K562 (cell line): ENCODE results near the gene CEP68. TPM values are rescaled to one million over a fixed set of nuclear protein-coding genes. Genes with fewer than 3 reads are reported as not detected.

Experiments used
- ATAC-seq: fragments of 200-7000 bp; cut with Tn5 transposase; 3 replicates; pipeline ENCODE4 v1.9.1; 2020; ENCODE audit warnings: moderate library complexity
- BruUV-seq: library from RNA; stranded (reverse); fragments of 400-500 nt; replicated peaks from 2 replicates; lab custom pipeline; 2021; lab: Mats Ljungman, UMichigan
- CTCF ChIA-PET: fragments of 300-600 bp; formaldehyde crosslinking; extraction: SDS; loops from one replicate; lab custom pipeline; 2021; ENCODE audit warnings: low intra/inter-chr PET ratio; lab: Yijun Ruan, JAX
- POLR2A ChIA-PET: fragments of 300-600, 350-650 bp; sonication (Branson Sonifier 250); formaldehyde crosslinking; extraction: SDS; loops from one replicate; lab custom pipeline; 2021; ENCODE audit warnings: antibody characterized with exemption, inconsistent platforms; lab: Yijun Ruan, JAX
- DNase-seq, 4 experiments: peaks; one replicate each; pipeline versions ENCODE4 v3.0.0 to v3.0.0-alpha.2; 2011 to 2018; ENCODE audit warnings: low spot score in 3 of 4, mixed read lengths in 3 of 4; ENCODE audit errors: extremely low read depth in 1 of 4
- FAIRE-seq: peaks from 2 replicates; lab custom pipeline; 2011; peaks lifted over from hg19 to GRCh38; lab: Jason Lieb, UNC
- H2AFZ ChIP-seq: 2 replicates; pipeline ENCODE4 v1.6.0; 2011; ENCODE audit warnings: low read depth, low read length, control low read depth, inconsistent platforms
- H3K27ac ChIP-seq: fragments of 200-600 bp; 3 replicates; pipeline ENCODE4 v1.8.0; 2011; ENCODE audit warnings: low read depth, mild to moderate bottlenecking, control low read depth, inconsistent platforms, low read length, moderate library complexity, mixed read lengths; ENCODE audit errors: extremely low read depth
- H3K27me3 ChIP-seq, 2 experiments: fragments of 300-600 bp in 1 of 2; 2 replicates in 1 of 2; 3 replicates in 1 of 2; pipeline versions ENCODE4 v1.6.0 to v1.8.0; 2011; ENCODE audit warnings: inconsistent platforms in 2 of 2, low read length in 2 of 2, mild to moderate bottlenecking in 1 of 2, mixed read lengths in 1 of 2, moderate library complexity in 1 of 2; ENCODE audit not compliant: control insufficient read depth in 2 of 2, insufficient read depth in 2 of 2
- H3K36me3 ChIP-seq: fragments of 300-600 bp; 3 replicates; pipeline ENCODE4 v1.8.0; 2011; ENCODE audit warnings: mild to moderate bottlenecking, low read length, inconsistent platforms; ENCODE audit not compliant: control insufficient read depth, insufficient read depth
- H3K4me1 ChIP-seq, 2 experiments: fragments of 200-600 bp in 1 of 2; replicated peaks in 1 of 2; 2 replicates in 1 of 2; 3 replicates in 1 of 2; pipeline versions ENCODE4 v1.5.1 to v1.8.0; 2011; ENCODE audit warnings: inconsistent platforms in 2 of 2, low read length in 2 of 2, mild to moderate bottlenecking in 1 of 2, mixed read lengths in 1 of 2, moderate library complexity in 1 of 2; ENCODE audit not compliant: control insufficient read depth in 2 of 2, insufficient read depth in 2 of 2
- H3K4me2 ChIP-seq: 2 replicates; pipeline ENCODE4 v1.6.1; 2011; ENCODE audit warnings: low read length, control low read depth, inconsistent platforms, mixed read lengths; ENCODE audit not compliant: insufficient read depth
- H3K4me3 ChIP-seq: fragments of 200-600 bp; sonication (generic), shearing (Covaris generic); 2 replicates; pipeline ENCODE4 v1.5.1; 2016; ENCODE audit warnings: control low read depth, inconsistent platforms
- H3K79me2 ChIP-seq: fragments of 200-600 bp; 3 replicates; pipeline ENCODE4 v1.8.0; 2011; ENCODE audit warnings: low read length, inconsistent platforms; ENCODE audit not compliant: control insufficient read depth, insufficient read depth
- H3K9ac ChIP-seq, 2 experiments: 2 replicates each; pipeline versions ENCODE4 v1.6.0 to v1.6.1; 2011; ENCODE audit warnings: low read depth in 2 of 2, low read length in 2 of 2, control low read depth in 1 of 2, inconsistent platforms in 1 of 2, mild to moderate bottlenecking in 1 of 2, mixed read lengths in 1 of 2; ENCODE audit not compliant: insufficient read depth in 1 of 2
- H3K9me1 ChIP-seq: one replicate; pipeline ENCODE4 v1.6.0; 2011; ENCODE audit warnings: inconsistent platforms, mild to moderate bottlenecking, low read length, moderate library complexity; ENCODE audit not compliant: control insufficient read depth, insufficient read depth
- H3K9me3 ChIP-seq: replicated peaks from 2 replicates; pipeline ENCODE4 v1.5.1; 2011; ENCODE audit warnings: low read depth, low read length, inconsistent platforms; ENCODE audit not compliant: control insufficient read depth, insufficient read depth
- H4K20me1 ChIP-seq: replicated peaks from 2 replicates; pipeline ENCODE4 v1.6.1; 2011; ENCODE audit warnings: low read length, inconsistent platforms, mixed read lengths; ENCODE audit not compliant: control insufficient read depth, insufficient read depth
- DACH1 ChIP-seq: fragments of 450-650 bp; IDR thresholded peaks from 2 replicates; pipeline ENCODE4 v1.6.1; 2018; ENCODE audit not compliant: partially characterized antibody
- EGR1 ChIP-seq: fragments of 450-650 bp; conservative IDR thresholded peaks from 2 replicates; pipeline ENCODE4 v1.6.1; 2017; ENCODE audit warnings: mild to moderate bottlenecking
- ID3 ChIP-seq, 2 experiments: fragments of 250-450 bp in 1 of 2; fragments of 450-650 bp in 1 of 2; sonication (Bioruptor Pico) in 1 of 2; IDR thresholded peaks; 2 replicates each; pipeline versions ENCODE4 v1.6.1 to v1.8.0; 2016 to 2021; ENCODE audit warnings: mild to moderate bottlenecking in 2 of 2, moderate library complexity in 2 of 2, missing compliant biosample characterization in 1 of 2, missing genetic modification characterization in 1 of 2
- NCOA4 ChIP-seq: fragments of 450-650 bp; IDR thresholded peaks from 2 replicates; pipeline ENCODE4 v1.6.1; 2018; ENCODE audit warnings: mild to moderate bottlenecking; ENCODE audit not compliant: partially characterized antibody
- NR2C2 ChIP-seq, 2 experiments: fragments of 200-800 bp in 1 of 2; sonication (Bioruptor generic) in 1 of 2; sonication (generic) in 1 of 2; formaldehyde crosslinking in 1 of 2; IDR thresholded peaks; 2 replicates each; pipeline versions ENCODE4 v1.6.1 to v1.8.0; 2016 to 2022; ENCODE audit warnings: mild to moderate bottlenecking in 1 of 2, missing compliant biosample characterization in 1 of 2, missing genetic modification characterization in 1 of 2, missing genetic modification reagents in 1 of 2
- PBX2 ChIP-seq, 2 experiments: IDR thresholded peaks in 1 of 2; conservative IDR thresholded peaks in 1 of 2; 2 replicates each; pipeline ENCODE4 v1.6.1; 2016; ENCODE audit warnings: low read depth in 2 of 2, mild to moderate bottlenecking in 1 of 2, missing compliant biosample characterization in 1 of 2, missing genetic modification characterization in 1 of 2, moderate library complexity in 1 of 2
- TFAP4 ChIP-seq: sonication (generic); formaldehyde crosslinking; IDR thresholded peaks from 2 replicates; pipeline ENCODE4 v1.8.0; 2022; ENCODE audit warnings: missing genetic modification reagents, mild to moderate bottlenecking, moderate library complexity, borderline replicate concordance
- TOE1 ChIP-seq, 2 experiments: fragments of 450-650 bp in 1 of 2; sonication (generic) in 1 of 2; formaldehyde crosslinking in 1 of 2; IDR thresholded peaks; 2 replicates each; pipeline versions ENCODE4 v1.7.1 to v1.8.0; 2016 to 2022; ENCODE audit warnings: borderline replicate concordance in 2 of 2, mild to moderate bottlenecking in 2 of 2, antibody characterized with exemption in 1 of 2, inconsistent platforms in 1 of 2, low read depth in 1 of 2, missing genetic modification reagents in 1 of 2, moderate library complexity in 1 of 2
- XRCC5 ChIP-seq: fragments of 200-400 bp; formaldehyde crosslinking; IDR thresholded peaks from 2 replicates; pipeline ENCODE4 v1.6.1; 2017; ENCODE audit warnings: low read depth, mild to moderate bottlenecking, low read length
- WGBS: fragments of 100-300 bp; shearing (Covaris generic); methylation state at CpG from one replicate; pipeline ENCODE4 v1.1.6; 2016; ENCODE audit warnings: low coverage, mixed read lengths; ENCODE audit not compliant: insufficient coverage; ENCODE audit errors: missing lambda C conversion rate; 5-methylcytosine and 5-hydroxymethylcytosine counted together
- in situ Hi-C: fragments of 300-500 bp; cut with MboI; formaldehyde crosslinking; loops from 4 replicates; pipeline ENCODE4 v1.15.0; 2018; ENCODE audit warnings: inconsistent platforms, mixed read lengths
- intact Hi-C: fragments of 100-400 bp; cut with micrococcal nuclease; formaldehyde crosslinking; loops from 2 replicates; pipeline ENCODE4 v1.14.2; 2022
- polyA plus RNA-seq, 8 experiments: library from polyadenylated mRNA; depleted of rRNA in 4 of 8; stranded (reverse) in 5 of 8; unstranded in 3 of 8; fragments of >200 nt; fragmentation: Nextera tagmentation in 2 of 8; fragmentation: Illumina TruSeq in 1 of 8; extraction: Ambion mirVana in 2 of 8; extraction: Trizol in 1 of 8; gene quantifications; 2 replicates each; pipeline versions ENCODE4 v1.2.1 to v1.2.3, GENCODE V29; 2011 to 2014; ENCODE audit warnings: inconsistent platforms in 1 of 8, missing spikeins in 1 of 8
- total RNA-seq, 7 experiments: library from RNA; depleted of rRNA in 6 of 7; stranded (reverse); fragments of >200 nt in 6 of 7; fragmentation: Illumina TruSeq in 2 of 7; extraction: Trizol in 2 of 7; gene quantifications; 2 replicates each; pipeline versions ENCODE4 v1.2.1 to v1.2.3, GENCODE V29; 2011 to 2021; ENCODE audit warnings: low replicate concordance in 1 of 7
- TF ChIP-seq, protein P1 (sequence below): fragments of 200-800 bp; sonication (Bioruptor generic); IDR thresholded peaks from 2 replicates; pipeline ENCODE4 v1.6.1; 2017; ENCODE audit warnings: missing genetic modification characterization, missing compliant biosample characterization

CEP68 gene
- total and polyA plus RNA-seq, 9 of the 15 experiments (the other 6 are each of a cell fraction or from before 2014, with no cell fraction given): 1.4 to 8.5 (median 5.2) TPM

GRCh38 chr2:65062843-65063825, 6.9 kb downstream of the CEP68 start:
- Histone ChIP-seq H3K27me3 (no peaks in the 10 kb centered on the region), H2AFZ (no peak overlapping the region), H3K4me2 (peak overlapping the region; percentile 21; the same call in 1 of the 2 replicates), H3K9me3 (no peaks in the 10 kb centered on the region), H3K9me1 (no peaks in the 10 kb centered on the region), H3K9ac (peak overlapping the region in 1 of 2 experiments; percentile 62; a peak in 1 of 4 replicates), H3K4me1 (peaks cover 23 to 41% of the 10 kb centered on the region in 2 experiments), H3K79me2 (peaks cover 42% of the 10 kb centered on the region), H4K20me1 (peaks cover 4% of the 10 kb centered on the region; the same call in 1 of the 2 replicates), H3K4me3 (no peak overlapping the region), H3K36me3 (no peaks in the 10 kb centered on the region; the same call in 2 of the 3 replicates), H3K27ac (peak overlapping the region; percentile 62)
- DNase-seq (peak; percentile 65 to 78 (median 72)), ATAC-seq (peak; percentile 76), FAIRE-seq (peak; percentile 77)
- 52% methylated on average over 13 of the region's 13 CpGs for WGBS
- ChIA-PET CTCF (interaction anchor here (3.5 kb wide), 1 partner anchor 125 kb away, joined by 16 read pairs; no protein-coding TSS in a partner anchor), POLR2A (interaction anchor here (0.6 to 1.8 kb wide), 6 partner anchors 8 to 208 kb away, joined by 3 to 7 read pairs (median 4); no protein-coding TSS in a partner anchor)
- in situ Hi-C loops (loop anchor here (10.0 kb wide), 1 partner anchor 512 kb away; no protein-coding TSS in a partner anchor), intact Hi-C loops (loop anchor here (5.0 to 10.0 kb wide), 4 partner anchors 214 to 509 kb away; partner anchors contain the start of gene SPRED2)
- BruUV-seq: no TSS peak
- peak; percentile 57 for TF ChIP-seq DACH1
- TF ChIP-seq ID3 (CRISPR knock-in tag; IDR thresholded peaks at IDR 0.05): no peak
- TF ChIP-seq ID3 (tag; IDR thresholded peaks at IDR 0.05): no peak
- TF ChIP-seq XRCC5: no peak
- peak; percentile 95 for TF ChIP-seq EGR1
- no peak for TF ChIP-seq TOE1 (IDR thresholded peaks at IDR 0.05; ENCODE audit: borderline replicate concordance)
- TF ChIP-seq TOE1 (CRISPR knock-in tag; IDR thresholded peaks at IDR 0.05; ENCODE audit: borderline replicate concordance, low read depth): no peak
- no peak for TF ChIP-seq NR2C2 (CRISPR knock-in tag; IDR thresholded peaks at IDR 0.05)
- peak; percentile 60 for TF ChIP-seq NR2C2 (tag; IDR thresholded peaks at IDR 0.05)
- peak; percentile 80 for TF ChIP-seq TFAP4 (CRISPR knock-in tag)
- TF ChIP-seq, protein P1, sequence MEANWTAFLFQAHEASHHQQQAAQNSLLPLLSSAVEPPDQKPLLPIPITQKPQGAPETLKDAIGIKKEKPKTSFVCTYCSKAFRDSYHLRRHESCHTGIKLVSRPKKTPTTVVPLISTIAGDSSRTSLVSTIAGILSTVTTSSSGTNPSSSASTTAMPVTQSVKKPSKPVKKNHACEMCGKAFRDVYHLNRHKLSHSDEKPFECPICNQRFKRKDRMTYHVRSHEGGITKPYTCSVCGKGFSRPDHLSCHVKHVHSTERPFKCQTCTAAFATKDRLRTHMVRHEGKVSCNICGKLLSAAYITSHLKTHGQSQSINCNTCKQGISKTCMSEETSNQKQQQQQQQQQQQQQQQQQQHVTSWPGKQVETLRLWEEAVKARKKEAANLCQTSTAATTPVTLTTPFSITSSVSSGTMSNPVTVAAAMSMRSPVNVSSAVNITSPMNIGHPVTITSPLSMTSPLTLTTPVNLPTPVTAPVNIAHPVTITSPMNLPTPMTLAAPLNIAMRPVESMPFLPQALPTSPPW (CRISPR knock-in tag): 0 out of 2 replicates have a peak, but pooled peaks have one; percentile 28
- TF ChIP-seq NCOA4: no peak
- no peak for TF ChIP-seq PBX2 (CRISPR knock-in tag; IDR thresholded peaks at IDR 0.05; ENCODE audit: low read depth)
- peak; percentile 66 for TF ChIP-seq PBX2 (tag; conservative IDR thresholded peaks at IDR 0.05; ENCODE audit: low read depth)
